ENCODE measurements around the gene NSUN7.

The NSUN7 gene

GRCh38 chr4:40822420-40823166 lies 72.8 kb downstream of the NSUN7 start:
- DNase-seq, result no peak

GRCh38 chr4:40825014-40825838 lies 75.5 kb downstream of the NSUN7 start:
- DNase-seq, result no peak

DNA sequence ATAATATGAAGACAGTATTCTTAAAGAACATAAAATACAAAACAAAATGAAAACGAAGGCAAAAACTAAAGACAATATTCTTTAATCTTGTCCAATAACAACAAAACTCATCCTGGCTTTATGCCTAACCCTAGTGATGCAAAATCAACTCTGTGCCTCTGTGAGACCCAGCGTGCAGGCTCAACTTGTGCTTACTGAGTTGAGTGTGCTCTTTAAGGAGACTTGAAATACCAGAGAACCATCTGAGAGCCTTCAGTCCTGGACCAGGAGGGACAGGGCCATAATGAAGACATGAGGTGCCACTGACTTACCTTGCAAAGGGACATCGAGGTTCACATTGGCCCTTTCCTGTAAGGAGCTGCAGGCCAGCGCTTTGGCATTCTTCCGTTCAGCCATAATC lies 77.1 kb downstream of the NSUN7 start:
- DNase-seq, result no peak

- DNase-seq, result no peak
Observed at GRCh38 chr4:40827758-40828157, 78.0 kb downstream of the NSUN7 start.

DNA sequence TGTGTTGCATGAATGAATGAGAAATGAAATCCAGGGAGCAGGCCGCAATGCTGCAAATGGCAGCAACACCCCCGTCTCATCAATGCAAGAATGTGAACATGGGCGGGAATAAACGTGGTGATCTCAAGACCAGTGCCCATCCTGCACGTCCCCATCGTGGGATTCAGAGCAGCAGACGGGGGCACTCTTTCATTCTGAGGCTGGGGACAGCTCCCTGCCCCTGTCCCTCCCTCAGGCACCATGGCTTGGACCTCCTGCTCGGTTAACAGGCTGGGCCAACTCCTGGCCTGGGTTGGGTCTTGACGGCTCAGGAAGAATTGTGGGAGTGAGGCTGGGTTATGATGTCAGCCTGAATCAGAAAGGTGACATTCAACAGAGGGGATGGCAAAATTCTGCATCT lies 78.9 kb downstream of the NSUN7 start:
- no peak for DNase-seq

GRCh38 chr4:40829586-40829985 lies 79.8 kb downstream of the NSUN7 start:
- no peak for DNase-seq

GRCh38 chr4:40831146-40831907 lies 81.6 kb downstream of the NSUN7 start:
- DNase-seq, result no peak

DNA sequence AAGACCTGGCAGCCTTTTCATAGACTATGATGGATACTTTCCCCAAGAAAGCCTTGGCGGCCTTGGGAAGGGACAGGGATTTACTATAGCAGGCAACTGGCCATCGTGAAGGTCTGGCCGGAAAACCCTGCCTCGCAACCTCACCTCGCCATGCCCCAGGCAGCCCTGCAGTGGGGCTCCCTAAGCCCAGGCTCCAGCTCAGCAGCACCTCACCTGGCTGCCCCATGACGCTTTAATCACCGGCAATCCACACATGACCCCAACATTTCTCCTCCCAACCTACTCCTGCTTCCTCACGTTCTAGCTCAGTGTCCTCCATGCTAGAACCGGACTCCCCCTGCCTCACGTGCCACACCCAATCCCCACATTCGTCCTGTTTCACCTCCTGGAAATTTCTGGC lies 82.4 kb downstream of the NSUN7 start:
- DNase-seq, result no peak

- no peak for DNase-seq
Observed at GRCh38 chr4:40833212-40833611, 83.5 kb downstream of the NSUN7 start.

GRCh38 chr4:40837094-40837870 lies 87.5 kb downstream of the NSUN7 start:
- peak in 1 of 2 experiments; percentile 46 for DNase-seq

DNA sequence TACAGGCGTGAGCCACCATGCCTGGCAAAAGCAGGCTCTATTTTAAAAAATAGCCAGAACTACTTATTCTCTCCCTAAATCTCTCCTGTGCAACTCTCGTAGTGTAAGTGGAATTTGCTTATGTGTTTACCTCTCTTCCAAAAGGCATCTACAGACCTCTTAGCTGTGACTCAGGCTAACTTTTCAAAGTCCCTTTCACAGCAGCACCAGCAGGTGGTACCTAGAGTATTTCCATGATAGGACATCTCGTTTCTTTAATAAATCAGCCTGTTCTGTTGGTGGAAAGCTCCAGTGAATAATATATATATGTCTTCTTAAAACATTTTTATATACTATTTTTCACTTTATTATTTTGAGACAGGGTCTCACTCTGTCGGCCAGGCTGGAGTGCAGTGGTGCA lies 89.0 kb downstream of the NSUN7 start:
- DNase-seq, result no peak

DNA sequence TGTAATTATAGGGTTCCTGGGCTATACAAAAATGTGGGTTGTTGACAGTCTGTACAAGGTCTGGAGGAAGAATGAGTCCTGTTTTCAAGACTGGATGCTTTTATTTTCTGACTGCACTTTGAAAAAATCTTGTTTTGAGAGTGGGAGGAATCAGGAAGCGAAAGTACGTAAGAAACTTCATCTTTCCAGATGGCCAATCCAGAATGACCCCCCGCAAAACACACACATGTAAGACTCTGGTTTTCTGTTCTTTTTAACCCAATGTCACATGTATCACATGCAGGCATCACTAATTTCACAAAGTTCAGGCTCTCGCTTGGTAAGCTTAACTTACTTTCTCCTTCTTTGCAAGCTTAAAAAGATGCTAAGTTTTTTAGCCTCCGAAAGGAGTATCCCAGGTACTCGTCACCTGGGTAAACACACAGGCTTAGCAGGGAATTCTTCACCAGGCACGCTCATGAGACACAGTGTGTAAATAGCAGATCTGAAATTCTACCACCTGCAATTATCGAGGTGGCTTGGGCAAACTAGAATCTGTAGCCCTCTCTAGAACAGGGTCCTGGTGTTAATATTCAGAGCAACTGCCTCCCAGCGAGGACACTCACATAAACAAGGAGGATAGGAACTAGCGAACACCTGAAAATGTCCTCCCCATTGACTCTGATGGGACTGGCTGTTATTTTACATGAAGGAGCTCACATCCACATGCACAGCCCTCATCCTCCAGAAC lies 90.7 kb downstream of the NSUN7 start:
- DNase-seq, result peak; percentile 61 to 85

DNA sequence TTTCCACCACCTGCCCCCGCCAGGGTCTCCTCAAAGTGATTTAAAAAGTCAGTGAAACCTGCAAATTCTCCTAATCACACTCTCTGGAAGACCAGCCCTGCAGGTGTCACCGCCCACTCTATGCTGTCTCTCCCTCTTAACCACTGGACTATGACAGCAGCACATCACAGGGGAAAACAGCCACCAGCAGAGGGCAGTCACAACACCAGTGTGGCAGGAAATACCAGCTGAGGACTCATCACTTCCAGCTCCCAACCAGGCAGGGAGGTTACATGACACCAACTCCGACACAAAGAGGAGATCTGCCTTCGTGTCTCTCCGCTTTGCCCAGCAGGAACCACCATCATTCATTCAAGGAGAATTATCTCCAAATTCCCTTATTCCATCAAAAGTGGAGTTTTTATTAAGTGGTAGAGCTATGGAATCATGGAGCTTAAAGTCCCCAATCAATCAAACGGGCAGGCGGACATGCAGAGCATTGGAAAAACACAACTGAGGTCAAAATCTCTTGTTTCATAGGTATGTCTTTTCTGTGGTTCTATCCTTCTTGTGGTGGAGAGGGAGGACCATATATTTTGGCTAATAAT lies 91.3 kb downstream of the NSUN7 start:
- DNase-seq, result peak; percentile 93 to 95

DNA sequence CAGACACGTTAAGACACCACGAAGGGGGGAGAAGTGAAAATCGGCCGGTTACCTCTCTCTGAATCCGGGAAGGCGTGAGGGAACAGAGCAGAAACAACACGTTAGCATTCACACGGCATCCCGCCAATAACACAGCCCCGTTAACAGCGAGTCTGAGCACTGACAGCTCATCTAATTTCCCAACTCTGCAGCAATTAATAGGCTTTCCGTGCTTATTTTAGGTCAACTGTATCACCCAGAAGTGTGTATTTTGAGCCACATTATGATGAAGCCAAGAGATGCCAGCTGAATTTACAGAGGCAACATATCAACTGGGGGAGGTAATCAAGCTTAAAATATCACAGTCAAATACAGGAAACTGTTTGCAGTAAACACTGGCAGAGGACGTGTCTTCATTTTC lies 92.6 kb downstream of the NSUN7 start:
- peak; percentile 71 to 94 for DNase-seq

- peak in 1 of 2 experiments; percentile 57 for DNase-seq
Observed at GRCh38 chr4:40842725-40843423, 93.1 kb downstream of the NSUN7 start.

GRCh38 chr4:40843696-40844095 lies 93.9 kb downstream of the NSUN7 start:
- peak in 1 of 2 experiments; percentile 40 for DNase-seq

DNA sequence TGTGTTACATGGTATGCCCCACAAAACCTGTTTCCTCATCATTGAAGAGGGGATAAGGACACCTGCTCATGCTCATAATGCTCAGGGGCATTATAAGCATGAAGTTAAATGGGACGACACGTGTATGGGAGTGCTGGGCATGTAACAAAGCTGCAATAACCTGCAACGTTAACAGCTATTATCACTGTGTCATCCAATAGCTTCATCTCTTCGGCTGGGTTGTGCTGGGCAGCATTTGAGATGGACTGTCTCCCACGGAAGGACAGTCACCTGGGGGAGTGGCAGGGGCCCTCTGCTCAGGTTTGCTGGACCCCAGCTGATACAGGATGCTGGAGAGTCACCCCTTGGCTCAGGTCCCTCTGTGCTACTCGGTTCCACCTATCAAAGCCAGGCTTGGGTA lies 94.5 kb downstream of the NSUN7 start:
- peak in 1 of 2 experiments; percentile 22 for DNase-seq

DNA sequence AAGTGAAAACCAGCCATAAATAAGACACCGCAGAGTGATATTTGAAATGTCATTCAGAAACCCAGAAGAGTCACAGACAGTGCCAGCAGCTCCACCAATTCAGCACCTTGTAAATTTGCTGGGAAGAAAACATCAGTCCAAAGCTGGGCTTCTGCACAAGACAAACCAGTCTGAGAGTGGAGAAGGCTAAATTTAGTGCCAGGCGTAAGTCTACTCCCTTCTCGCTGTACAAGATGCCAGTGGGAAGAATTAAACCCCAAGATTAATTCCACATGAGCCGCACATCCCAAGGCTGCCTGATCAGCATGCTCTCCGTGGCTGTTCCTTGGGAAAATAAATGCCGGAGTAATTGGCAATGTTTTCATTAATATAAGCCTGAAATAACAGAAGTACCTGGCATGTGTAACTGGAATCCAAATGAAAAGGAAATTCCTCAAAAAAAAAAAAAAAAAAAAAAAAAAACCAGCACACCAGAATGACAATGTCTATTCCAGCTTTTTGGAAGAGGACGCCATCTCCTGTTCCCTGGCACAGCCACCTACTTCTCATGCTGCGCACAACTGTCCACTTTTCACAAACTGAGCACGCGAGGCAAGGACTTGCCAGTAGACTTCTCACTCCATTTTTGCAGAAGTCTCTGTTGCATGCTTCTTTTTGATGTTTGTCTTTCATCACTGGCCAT lies 95.5 kb downstream of the NSUN7 start:
- DNase-seq, result peak in 1 of 2 experiments; percentile 20

DNA sequence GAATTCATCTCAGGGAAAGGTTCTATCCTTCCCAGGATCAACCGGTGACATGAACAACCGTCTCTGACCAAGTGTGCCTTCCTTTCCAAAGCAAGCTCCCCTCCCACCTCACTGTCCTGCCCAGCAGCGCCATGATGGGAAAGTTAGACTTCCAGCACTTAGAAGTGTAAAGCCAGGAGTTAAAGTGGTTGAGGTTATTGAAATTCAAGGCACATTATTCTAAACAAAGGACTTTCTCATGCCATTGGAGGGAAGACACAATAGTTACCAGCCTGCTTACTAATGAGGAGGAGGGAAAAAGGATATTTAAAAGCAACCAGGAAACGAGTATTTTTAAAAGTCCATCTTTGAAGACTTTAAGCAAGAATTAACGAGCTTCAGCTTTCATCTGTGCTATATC lies 96.8 kb downstream of the NSUN7 start:
- DNase-seq, result no peak

GRCh38 chr4:40848251-40848650 lies 98.5 kb downstream of the NSUN7 start:
- DNase-seq, result peak; percentile 93 to 99

Data from NCI-H2081 (cell line).